ENCODE measurements around the gene L2HGDH. TPM values are rescaled to one million over a fixed set of nuclear protein-coding genes. Genes with fewer than 3 reads are reported as not detected.

L2HGDH gene
- total and polyA plus RNA-seq, 2 donors from 2014 or later: 11.1 to 12.5 TPM

DNA sequence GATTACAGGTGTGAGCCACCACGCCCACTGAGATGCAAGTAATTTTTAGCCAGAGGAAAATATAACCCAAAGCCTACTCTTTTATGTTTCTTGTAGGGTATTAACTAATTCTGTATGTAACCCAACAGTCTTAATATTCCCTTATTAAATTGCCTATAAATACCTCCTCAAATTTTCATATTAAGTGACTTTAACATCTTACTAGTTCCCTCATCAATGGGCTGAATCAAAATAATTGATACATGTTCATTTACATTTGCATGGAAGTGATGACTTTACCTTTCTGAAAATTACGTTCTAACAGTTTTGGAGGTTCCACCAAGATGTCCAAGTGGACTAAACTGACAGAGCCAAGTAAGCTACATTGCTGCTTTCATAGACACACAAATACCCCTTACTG, 83.7 kb downstream of the L2HGDH start:
- intact Hi-C loops (cut with DNase I): no loop called here
- H3K36me3 ChIP-seq (ENCODE audit: control insufficient read depth in 2 of 3, insufficient read depth in 3 of 3, low read length in 3 of 3): no peaks in the 10 kb centered on the region
- H3K4me3 ChIP-seq (ENCODE audit: low read length in 3 of 3): peak overlapping the region in 2 of 3 donors; percentile 4 to 83
- peaks cover 3 to 25% (median 14%) of the 10 kb centered on the region in 3 donors for H3K4me1 ChIP-seq (ENCODE audit: control insufficient read depth in 2 of 3, insufficient read depth in 2 of 3, low read depth in 1 of 3, low read length in 3 of 3)
- FAIRE-seq (no peak), DNase-seq (no peak)
- no peaks in the 10 kb centered on the region for H3K9me3 ChIP-seq (ENCODE audit: control insufficient read depth in 2 of 3, insufficient read depth in 1 of 3, low read length in 3 of 3)
- no peak overlapping the region for H3K27ac ChIP-seq (ENCODE audit: low read depth in 2 of 2, low read length in 2 of 2)
- TF ChIP-seq, protein P1, sequence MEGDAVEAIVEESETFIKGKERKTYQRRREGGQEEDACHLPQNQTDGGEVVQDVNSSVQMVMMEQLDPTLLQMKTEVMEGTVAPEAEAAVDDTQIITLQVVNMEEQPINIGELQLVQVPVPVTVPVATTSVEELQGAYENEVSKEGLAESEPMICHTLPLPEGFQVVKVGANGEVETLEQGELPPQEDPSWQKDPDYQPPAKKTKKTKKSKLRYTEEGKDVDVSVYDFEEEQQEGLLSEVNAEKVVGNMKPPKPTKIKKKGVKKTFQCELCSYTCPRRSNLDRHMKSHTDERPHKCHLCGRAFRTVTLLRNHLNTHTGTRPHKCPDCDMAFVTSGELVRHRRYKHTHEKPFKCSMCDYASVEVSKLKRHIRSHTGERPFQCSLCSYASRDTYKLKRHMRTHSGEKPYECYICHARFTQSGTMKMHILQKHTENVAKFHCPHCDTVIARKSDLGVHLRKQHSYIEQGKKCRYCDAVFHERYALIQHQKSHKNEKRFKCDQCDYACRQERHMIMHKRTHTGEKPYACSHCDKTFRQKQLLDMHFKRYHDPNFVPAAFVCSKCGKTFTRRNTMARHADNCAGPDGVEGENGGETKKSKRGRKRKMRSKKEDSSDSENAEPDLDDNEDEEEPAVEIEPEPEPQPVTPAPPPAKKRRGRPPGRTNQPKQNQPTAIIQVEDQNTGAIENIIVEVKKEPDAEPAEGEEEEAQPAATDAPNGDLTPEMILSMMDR (IDR thresholded peaks at IDR 0.05; ENCODE audit: borderline replicate concordance, extremely low read depth, insufficient read depth): no peak
- no peak overlapping the region for H3K9ac ChIP-seq (ENCODE audit: low read length in 3 of 3)
- no peaks in the 10 kb centered on the region for H3K27me3 ChIP-seq (ENCODE audit: control insufficient read depth, insufficient read depth, low read length)

DNA sequence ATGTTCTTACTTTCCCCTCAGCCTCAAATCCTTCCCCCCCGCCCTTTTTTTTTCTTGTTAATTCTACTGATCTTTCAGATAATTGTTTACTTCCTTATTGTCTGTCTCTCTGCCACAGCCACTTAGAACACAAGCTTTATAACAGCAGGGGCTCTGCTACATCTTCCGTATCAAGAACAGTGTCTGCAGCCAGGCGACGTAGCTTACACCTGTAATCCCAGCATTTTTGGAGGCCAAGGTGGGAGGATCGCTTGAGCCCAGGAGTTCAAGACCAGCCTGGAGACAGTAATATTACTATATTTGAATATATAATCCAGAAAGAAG, 86.1 kb downstream of the L2HGDH start:
- Histone ChIP-seq H3K9me3 (ENCODE audit: control insufficient read depth in 2 of 3, insufficient read depth in 1 of 3, low read length in 3 of 3) (no peaks in the 10 kb centered on the region), H3K27ac (ENCODE audit: low read depth in 2 of 2, low read length in 2 of 2) (peak overlapping the region; percentile 40 to 71), H3K4me3 (ENCODE audit: low read length in 3 of 3) (no peak overlapping the region), H3K9ac (ENCODE audit: low read length in 3 of 3) (peak overlapping the region in 1 of 3 donors; percentile 24), H3K4me1 (ENCODE audit: control insufficient read depth in 2 of 3, insufficient read depth in 2 of 3, low read depth in 1 of 3, low read length in 3 of 3) (peaks cover 3 to 30% (median 14%) of the 10 kb centered on the region in 3 donors), H3K36me3 (ENCODE audit: control insufficient read depth in 2 of 3, insufficient read depth in 3 of 3, low read length in 3 of 3) (no peaks in the 10 kb centered on the region), H3K27me3 (ENCODE audit: control insufficient read depth, insufficient read depth, low read length) (no peaks in the 10 kb centered on the region)
- TF ChIP-seq, protein P1 (IDR thresholded peaks at IDR 0.05; ENCODE audit: borderline replicate concordance, extremely low read depth, insufficient read depth): no peak
- FAIRE-seq (no peak), DNase-seq (no peak)
- intact Hi-C loops (cut with DNase I): no loop called here

DNA sequence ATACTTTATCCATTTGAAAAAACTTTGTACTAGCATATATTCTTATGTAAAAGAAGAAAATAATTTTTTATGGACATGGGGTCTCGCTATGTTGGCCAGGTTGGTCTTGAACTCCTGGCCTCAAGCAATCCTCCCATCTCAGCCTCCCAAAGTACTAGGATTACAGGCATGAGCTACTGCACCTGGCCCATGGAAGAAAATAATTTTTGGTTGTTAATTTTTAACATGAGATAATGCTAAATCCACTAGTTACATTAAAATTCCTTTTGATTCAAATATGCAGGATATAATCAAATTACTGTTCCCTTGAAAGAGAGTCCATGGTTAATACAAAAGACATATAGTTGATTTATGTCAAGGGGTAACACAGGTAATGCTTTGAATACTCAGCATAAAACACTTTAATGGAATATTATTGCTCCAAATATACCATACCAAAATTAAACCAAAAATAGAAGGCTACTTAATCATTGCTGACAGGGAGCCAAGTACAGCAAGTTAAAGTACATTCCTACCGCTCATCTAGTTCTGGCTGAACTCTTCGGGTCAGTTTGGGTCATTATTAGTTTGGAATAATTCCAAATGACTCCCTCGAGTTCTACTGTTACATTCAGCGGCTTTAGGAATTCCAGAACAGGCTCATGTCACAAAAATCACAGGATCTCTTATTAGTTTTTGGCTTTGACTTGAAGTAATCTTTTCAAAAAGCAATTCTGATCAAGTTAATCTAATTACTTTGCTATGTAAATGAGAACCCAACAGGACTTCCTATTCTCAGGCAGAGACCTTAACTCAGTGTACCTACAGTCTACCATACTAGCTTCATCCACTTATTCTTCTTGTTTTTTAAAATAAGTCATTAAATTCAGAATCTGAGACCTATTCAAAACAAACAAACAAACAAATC, 86.7 kb downstream of the L2HGDH start:
- peak; percentile 94 for FAIRE-seq

More for the DNA sequence above, 86.7 kb downstream of the L2HGDH start:
- TF ChIP-seq, protein P1 (IDR thresholded peaks at IDR 0.05; ENCODE audit: borderline replicate concordance, extremely low read depth, insufficient read depth): no peak
- H3K27me3 ChIP-seq (ENCODE audit: control insufficient read depth, insufficient read depth, low read length): no peaks in the 10 kb centered on the region
- peak overlapping the region in 1 of 3 donors; percentile 42 for H3K4me3 ChIP-seq (ENCODE audit: low read length in 3 of 3)
- H3K4me1 ChIP-seq (ENCODE audit: control insufficient read depth in 2 of 3, insufficient read depth in 2 of 3, low read depth in 1 of 3, low read length in 3 of 3): peaks cover 3 to 36% (median 14%) of the 10 kb centered on the region in 3 donors
- peak overlapping the region in 1 of 3 donors; percentile 24 for H3K9ac ChIP-seq (ENCODE audit: low read length in 3 of 3)
- peak in 3 of 5 donors; percentile 22 to 90 (median 79) for DNase-seq
- H3K36me3 ChIP-seq (ENCODE audit: control insufficient read depth in 2 of 3, insufficient read depth in 3 of 3, low read length in 3 of 3): no peaks in the 10 kb centered on the region
- no peaks in the 10 kb centered on the region for H3K9me3 ChIP-seq (ENCODE audit: control insufficient read depth in 2 of 3, insufficient read depth in 1 of 3, low read length in 3 of 3)
- intact Hi-C loops (cut with DNase I): no loop called here
- peak overlapping the region; percentile 40 to 71 for H3K27ac ChIP-seq (ENCODE audit: low read depth in 2 of 2, low read length in 2 of 2)
